HG02678 (cell line): ENCODE results near the gene PGS1.
"Not testable (repeated sequence)": the region's sequence is repeated elsewhere in the genome, so short reads cannot be mapped to it uniquely, and the experiment has no call there.

Source experiments
- ATAC-seq: cut with Tn5 transposase; IDR thresholded peaks from one replicate; pipeline ENCODE4 v1.9.1; 2021; ENCODE audit warnings: mild to moderate bottlenecking, moderate library complexity; ENCODE audit not compliant: unreplicated experiment

Gene PGS1

GRCh38 chr17:78438694-78439325 is 60.4 kb downstream of the PGS1 start:
- no peak for ATAC-seq

DNA sequence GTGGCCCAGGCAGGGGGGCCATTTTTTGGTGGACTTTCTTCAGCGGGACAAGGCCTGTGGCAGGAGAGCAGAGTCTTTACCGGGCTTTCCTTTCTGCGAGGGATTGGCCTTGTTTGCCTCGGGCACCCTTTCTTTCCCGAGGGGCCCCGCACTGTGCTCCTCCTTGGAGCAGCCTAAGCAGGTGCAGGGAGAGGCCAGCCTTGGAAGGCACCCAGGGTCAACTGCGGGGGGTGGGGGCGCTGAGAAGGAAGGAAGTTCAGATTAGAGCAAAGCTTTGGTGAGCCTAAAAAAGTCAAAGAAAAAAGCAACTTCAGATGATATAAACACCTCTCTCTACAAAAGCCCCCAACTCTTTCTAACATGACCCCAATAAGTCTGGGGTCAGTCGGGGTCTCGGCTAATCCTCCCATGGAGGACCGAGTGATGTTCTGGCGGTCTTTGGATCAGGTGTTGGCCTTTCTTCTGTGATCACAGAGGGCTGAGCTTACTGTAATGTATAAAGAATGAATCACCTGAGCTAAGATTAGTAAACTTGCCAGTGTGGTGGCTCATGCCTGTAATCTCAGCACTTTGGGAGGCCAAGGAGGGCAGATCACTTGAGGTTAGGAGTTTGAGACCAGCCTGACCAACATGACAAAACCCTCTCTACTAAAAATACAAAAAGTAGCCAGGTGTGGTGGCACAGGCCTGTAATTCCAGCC is 63.0 kb downstream of the PGS1 start:
- ATAC-seq: no peak

DNA sequence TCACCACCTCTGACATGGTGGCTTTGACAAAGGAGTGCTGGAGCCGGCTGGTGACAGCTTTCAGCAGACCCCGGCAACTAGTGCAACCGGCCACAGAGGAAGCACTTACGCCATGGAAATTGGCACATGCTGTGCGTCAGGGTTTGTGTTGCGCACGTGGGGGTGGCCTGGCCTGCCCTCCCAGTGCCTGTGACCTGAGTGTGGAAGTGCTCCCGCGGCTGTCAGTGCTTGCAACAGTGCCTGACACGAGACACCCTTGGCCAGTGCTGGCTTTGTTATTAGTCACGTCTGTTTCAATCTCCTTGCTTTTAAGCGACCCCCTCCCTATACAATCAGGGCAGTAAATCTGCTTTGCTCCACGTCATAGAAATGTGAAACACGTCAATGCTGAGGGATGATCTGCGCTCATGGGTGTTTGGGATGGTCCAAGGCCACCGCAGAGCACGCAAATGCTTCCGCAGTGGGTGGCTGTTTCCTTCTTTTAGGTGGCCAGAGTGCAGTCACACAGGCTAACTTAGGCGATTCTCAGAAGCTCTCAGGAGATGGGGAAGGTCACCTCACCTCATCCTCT is 64.3 kb downstream of the PGS1 start:
- no peak for ATAC-seq

- no peak for ATAC-seq
These were observed 65.9 kb downstream of the PGS1 start for GRCh38 chr17:78444392-78444791.

DNA sequence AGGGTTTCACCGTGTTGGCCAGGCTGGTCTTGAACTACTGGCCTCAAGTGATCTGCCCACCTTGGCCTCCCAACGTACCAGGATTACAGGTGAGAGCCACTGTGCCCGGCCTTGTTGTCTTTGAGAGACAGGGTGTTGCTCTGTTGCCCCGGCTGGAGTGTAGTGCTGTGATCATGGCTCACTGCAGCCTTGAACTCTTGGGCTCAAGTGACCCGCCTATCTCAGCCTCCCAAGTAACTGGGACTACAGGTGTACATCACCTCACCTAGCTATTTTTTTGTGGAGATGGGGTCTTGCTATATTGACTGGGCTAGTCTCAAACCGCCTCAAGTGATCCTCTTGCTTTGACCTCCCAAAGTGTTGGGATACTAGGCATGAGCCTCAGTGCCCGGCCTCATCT is 68.4 kb downstream of the PGS1 start:
- ATAC-seq: no peak

DNA sequence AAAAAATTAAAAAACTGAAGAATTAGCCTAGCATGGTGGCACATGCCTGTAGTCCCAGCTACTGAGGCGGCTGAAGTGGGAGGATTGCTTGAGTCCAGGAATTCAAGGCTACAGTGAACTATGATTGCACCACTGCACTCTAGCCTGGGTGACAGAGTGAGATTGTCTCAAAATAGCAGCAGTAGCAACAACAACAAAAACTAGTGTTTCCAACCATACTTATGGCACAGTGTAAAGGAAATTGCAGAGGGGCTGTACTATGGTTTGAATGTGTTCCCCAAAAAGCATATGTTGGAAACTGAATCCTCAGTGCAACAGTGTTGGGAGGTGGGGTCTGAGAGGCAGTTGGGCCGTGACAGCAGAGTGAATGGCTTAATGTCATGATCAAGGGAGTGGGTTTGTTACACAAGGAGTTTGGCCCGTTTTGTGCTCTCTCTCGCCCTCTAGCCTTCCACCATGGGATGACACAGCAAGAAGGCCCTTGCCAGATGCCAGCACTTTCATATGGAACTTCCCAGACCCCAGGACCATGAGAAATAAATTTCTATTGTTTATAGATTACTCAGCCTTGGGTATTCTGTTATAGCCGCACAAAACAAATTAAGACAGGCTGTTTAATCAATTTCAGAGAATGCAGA is 70.0 kb downstream of the PGS1 start:
- ATAC-seq: no peak

DNA sequence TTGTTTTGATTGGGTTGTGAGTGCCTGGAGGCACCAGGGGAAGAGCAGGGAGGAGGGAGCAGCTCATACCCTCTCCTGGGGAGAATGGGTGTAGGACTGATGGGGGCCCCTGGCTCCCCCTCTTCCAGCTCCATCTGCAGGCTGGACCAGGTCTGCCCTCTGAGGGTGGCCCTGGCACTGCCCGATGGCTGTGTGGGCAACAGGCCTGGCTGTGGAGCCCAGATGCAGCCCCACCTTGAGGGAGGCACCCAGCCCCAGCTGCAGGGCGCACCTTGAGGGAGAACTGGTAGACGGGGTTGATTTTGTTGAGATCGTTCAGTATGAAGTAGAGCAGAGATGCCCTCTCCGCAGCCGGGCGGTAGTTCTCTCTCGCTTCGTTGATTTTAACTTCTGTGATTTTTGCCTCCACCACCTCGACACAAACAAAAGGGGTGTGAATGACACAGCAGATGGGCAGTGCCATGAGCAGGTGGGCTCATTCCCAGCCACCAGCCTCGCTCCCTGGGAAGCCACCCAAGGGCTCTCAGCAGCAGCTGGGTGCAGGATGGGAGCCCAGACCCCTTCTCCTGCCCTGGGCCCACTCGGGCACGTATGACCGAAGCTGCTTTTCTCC is 71.6 kb downstream of the PGS1 start:
- ATAC-seq: no peak

- ATAC-seq: no peak
These were observed 72.4 kb downstream of the PGS1 start for GRCh38 chr17:78450696-78451345.

GRCh38 chr17:78451753-78452152 is 73.3 kb downstream of the PGS1 start:
- no peak for ATAC-seq

DNA sequence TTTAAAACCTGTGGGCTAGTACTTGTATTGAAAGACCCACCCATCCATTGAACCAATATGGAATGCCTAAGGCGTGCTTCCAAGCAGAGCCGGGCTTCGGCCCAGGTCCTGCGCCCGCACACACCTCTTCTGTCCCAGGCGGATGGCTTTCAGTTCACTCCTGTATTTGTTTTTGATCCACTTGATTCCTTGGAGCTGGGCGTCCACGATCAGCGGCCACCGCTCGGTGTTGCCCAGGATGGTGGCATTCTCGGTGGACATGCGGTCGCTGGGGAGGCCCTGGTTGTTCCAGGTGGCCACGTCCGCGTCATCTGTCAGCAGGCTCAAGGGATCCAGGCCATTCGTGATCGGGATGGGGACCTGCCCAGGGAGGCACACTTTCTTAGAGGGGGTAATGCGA is 75.9 kb downstream of the PGS1 start:
- ATAC-seq: no peak

- ATAC-seq: no peak
These were observed 79.6 kb downstream of the PGS1 start for GRCh38 chr17:78458091-78458490.

GRCh38 chr17:78458736-78459335 is 80.4 kb downstream of the PGS1 start:
- ATAC-seq: no peak

DNA sequence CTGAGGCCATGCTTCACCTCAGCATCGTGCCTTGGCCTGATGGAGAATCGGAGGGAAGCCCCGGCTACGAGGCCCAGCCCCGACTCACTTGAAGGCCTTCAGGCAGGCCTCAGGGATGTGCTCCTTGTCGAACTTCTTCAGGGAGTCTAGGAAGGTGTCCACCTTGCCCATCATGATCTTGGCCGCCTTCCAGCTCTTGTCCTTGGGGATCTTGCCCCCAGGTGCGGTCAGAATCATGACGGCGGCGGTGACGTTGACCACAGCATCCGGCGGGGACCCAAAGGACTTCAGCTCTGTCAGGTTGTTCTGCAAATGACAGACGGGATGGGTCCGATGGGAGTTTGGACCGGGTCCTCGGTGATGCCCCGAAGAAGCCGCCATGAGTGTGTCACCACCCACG is 81.2 kb downstream of the PGS1 start:
- ATAC-seq: no peak

DNA sequence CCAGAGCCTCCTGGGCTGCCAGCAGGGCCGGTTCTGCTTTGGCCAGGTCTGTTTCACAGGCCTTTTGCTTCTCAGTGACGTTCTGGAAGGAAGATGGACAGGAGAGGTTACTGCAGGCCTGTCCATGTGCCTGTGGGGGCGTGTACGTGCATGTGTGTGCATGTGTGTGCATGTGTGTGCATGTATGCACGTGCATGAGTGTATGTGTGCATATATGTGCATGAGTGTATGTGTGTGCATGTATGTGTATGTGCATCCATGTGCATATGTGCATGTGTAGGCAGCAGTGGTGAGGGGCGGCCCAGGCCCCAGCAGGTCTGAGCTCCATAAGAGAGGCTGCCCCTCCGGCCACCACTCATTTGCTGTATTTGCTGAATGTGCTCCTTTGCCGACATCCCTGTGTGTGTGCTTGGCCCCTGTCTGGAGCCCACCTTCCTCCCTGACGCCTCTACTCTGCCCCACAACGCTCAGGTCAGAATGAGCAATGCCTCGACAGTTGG is 81.8 kb downstream of the PGS1 start:
- no peak for ATAC-seq

DNA sequence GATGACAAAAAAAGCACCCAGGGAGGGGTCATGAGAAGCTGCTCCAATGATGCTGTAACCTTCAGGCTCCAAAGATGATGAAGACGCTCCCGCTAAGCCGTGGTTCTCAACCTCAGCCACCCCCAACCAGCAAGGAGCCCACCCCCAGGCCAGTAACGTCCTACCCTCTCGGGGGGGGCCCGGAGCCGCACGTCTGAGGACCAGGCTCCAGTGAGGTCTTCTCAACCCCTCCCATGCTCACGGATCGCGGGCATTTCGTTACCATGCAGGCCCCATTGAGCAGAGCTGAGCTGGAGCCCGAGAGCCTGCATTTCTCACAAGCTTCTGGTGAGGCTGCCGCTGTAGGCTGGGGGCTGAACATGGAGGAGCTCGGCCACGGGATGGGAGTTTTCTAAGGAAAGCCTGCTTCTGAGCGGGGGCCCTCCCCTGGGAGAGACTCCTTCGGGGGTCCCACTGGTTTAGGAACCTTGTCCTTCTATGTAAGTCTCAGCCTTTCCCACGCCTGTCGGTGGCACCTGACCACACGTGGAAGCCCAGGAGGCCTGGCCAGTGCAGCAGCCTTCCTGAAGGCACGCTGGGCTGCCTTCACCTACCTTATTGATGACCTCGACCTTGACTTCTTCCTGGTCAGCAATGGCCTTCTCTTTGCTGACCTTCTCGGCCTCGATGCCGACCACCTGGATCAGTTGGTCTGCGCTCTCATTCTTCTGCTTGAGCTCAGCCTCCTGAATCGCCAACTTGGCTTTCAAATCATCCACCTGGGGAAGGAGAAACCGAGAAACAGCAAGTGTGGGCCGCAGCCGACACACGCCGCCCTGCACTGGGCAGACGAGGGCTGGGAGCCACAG is 82.7 kb downstream of the PGS1 start:
- ATAC-seq: no peak

GRCh38 chr17:78461799-78462053 is 83.3 kb downstream of the PGS1 start:
- no peak for ATAC-seq

- no peak for ATAC-seq
These were observed 83.7 kb downstream of the PGS1 start for GRCh38 chr17:78462148-78462547.

DNA sequence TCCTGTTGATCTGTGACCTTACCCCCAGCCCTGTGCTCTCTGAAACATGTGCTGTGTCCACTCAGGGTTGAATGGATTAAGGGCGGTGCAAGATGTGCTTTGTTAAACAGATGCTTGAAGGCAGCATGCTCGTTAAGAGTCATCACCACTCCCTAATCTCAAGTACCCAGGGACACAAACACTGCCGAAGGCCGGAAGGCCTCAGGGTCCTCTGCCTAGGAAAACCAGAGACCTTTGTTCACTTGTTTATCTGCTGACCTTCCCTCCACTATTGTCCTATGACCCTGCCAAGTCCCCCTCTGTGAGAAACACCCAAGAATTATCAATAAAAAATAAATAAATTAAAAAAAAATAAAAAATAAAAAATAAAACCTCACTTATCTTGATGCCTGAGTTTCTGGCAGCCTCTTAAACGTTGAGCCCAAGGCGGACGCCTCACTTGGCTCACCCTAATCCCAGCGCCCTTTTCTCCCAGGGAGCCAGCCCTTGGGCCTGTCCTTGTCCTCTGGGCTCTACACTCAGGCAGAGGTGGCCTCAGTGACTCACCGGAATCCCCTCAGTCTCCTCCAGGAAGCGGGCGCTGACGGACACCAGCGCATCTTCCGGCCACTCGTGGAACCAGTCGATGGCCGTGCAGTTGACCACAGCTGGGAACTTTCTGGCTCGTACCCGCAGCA is 87.8 kb downstream of the PGS1 start:
- ATAC-seq: not testable (repeated sequence)
